NT2/D1 (cell line): Measurements from ENCODE around the gene NTHL1.

Source experiments
- SUZ12 ChIP-seq: IDR thresholded peaks from 2 replicates; pipeline ENCODE4 v1.6.1; 2011; ENCODE audit not compliant: insufficient read length, insufficient read depth; ENCODE audit errors: extremely low read depth
- YY1 ChIP-seq: IDR thresholded peaks from 2 replicates; pipeline ENCODE4 v1.6.1; 2011; ENCODE audit not compliant: insufficient read length, insufficient read depth
- ZNF274 ChIP-seq: IDR thresholded peaks from 2 replicates; pipeline ENCODE4 v1.6.1; 2011; ENCODE audit warnings: mild to moderate bottlenecking, low read depth, low read length

GRCh38 chr16:2062801-2063200 is 15.2 kb upstream of the NTHL1 start:
- TF ChIP-seq ZNF274 (no peak), YY1 (no peak), SUZ12 (no peak)
